Liver (tissue), 9 donors: ENCODE measurements around the gene DBET. TPM values are rescaled to one million over a fixed set of nuclear protein-coding genes. Genes with fewer than 3 reads are reported as not detected.
"Not testable (repeated sequence)": the region's sequence is repeated elsewhere in the genome, so short reads cannot be mapped to it uniquely, and the experiment has no call there.

Experiments
- DNase-seq: peaks from one replicate; pipeline ENCODE4 v3.0.0-alpha.2; 2017; ENCODE audit warnings: low spot score
- H3K27ac ChIP-seq, 2 donors: one replicate each; pipeline ENCODE4 v1.7.0; 2013; ENCODE audit warnings: inconsistent platforms in 2 of 2, low read length in 2 of 2, control low read depth in 1 of 2, low read depth in 1 of 2, mild to moderate bottlenecking in 1 of 2
- H3K27me3 ChIP-seq, 4 donors: one replicate each; pipeline versions ENCODE4 v1.6.1 to v1.7.0; 2013; ENCODE audit warnings: low read length in 3 of 4, inconsistent platforms in 1 of 4, mild to moderate bottlenecking in 1 of 4, moderate library complexity in 1 of 4; ENCODE audit not compliant: control insufficient read depth in 4 of 4, insufficient read depth in 4 of 4
- H3K36me3 ChIP-seq, 4 donors: one replicate each; pipeline versions ENCODE4 v1.6.1 to v1.7.0; 2013; ENCODE audit warnings: low read length in 3 of 4, mild to moderate bottlenecking in 3 of 4, low read depth in 1 of 4, moderate library complexity in 1 of 4; ENCODE audit not compliant: control insufficient read depth in 4 of 4, insufficient read depth in 3 of 4
- H3K4me1 ChIP-seq, 4 donors: one replicate each; pipeline versions ENCODE4 v1.6.1 to v1.7.0; 2013; ENCODE audit warnings: low read length in 3 of 4, mild to moderate bottlenecking in 3 of 4, moderate library complexity in 1 of 4; ENCODE audit not compliant: control insufficient read depth in 4 of 4, insufficient read depth in 4 of 4
- H3K4me3 ChIP-seq, 3 donors: one replicate each; pipeline versions ENCODE4 v1.6.1 to v1.7.0; 2013; ENCODE audit warnings: low read length in 3 of 3, control low read depth in 1 of 3, low read depth in 1 of 3, mild to moderate bottlenecking in 1 of 3
- H3K9ac ChIP-seq, 2 donors: one replicate each; pipeline ENCODE4 v1.7.0; 2013; ENCODE audit warnings: low read length in 2 of 2, mild to moderate bottlenecking in 2 of 2, moderate library complexity in 2 of 2, control low read depth in 1 of 2, low read depth in 1 of 2
- H3K9me3 ChIP-seq, 4 donors: one replicate each; pipeline versions ENCODE4 v1.6.1 to v1.7.0; 2013; ENCODE audit warnings: low read length in 3 of 4; ENCODE audit not compliant: control insufficient read depth in 4 of 4
- ATF3 ChIP-seq: IDR thresholded peaks from 2 replicates; pipeline ENCODE4 v1.6.1; 2016; ENCODE audit warnings: antibody characterized with exemption
- CTCF ChIP-seq: fragments of 150-350 bp; IDR thresholded peaks from 2 replicates; pipeline ENCODE4 v1.5.1; 2017; ENCODE audit warnings: improper control_type of control experiment, low read depth, low read length; ENCODE audit not compliant: missing input control
- EGR1 ChIP-seq, 2 donors: IDR thresholded peaks; 2 replicates each; pipeline ENCODE4 v1.6.1; 2016 to 2018; ENCODE audit warnings: antibody characterized with exemption in 2 of 2, low read depth in 2 of 2
- FOXA1 ChIP-seq: IDR thresholded peaks from 2 replicates; pipeline ENCODE4 v1.6.1; 2016; ENCODE audit warnings: antibody characterized with exemption
- FOXA2 ChIP-seq: IDR thresholded peaks from 2 replicates; pipeline ENCODE4 v1.6.1; 2016; ENCODE audit warnings: antibody characterized with exemption
- GABPA ChIP-seq, 2 donors: IDR thresholded peaks in 1 of 2; conservative IDR thresholded peaks in 1 of 2; 2 replicates each; pipeline ENCODE4 v1.6.1; 2016; ENCODE audit warnings: antibody characterized with exemption in 2 of 2, mild to moderate bottlenecking in 1 of 2, moderate library complexity in 1 of 2
- HNF4A ChIP-seq, 2 donors: conservative IDR thresholded peaks; 2 replicates each; pipeline ENCODE4 v1.6.1; 2016; ENCODE audit warnings: antibody characterized with exemption in 2 of 2, mild to moderate bottlenecking in 2 of 2
- HNF4G ChIP-seq: IDR thresholded peaks from 2 replicates; pipeline ENCODE4 v1.6.1; 2016; ENCODE audit warnings: antibody characterized with exemption
- MAX ChIP-seq: IDR thresholded peaks from 2 replicates; pipeline ENCODE4 v1.6.1; 2016; ENCODE audit warnings: antibody characterized with exemption
- RAD21 ChIP-seq, 2 donors: IDR thresholded peaks; 2 replicates each; pipeline ENCODE4 v1.6.1; 2016; ENCODE audit warnings: antibody characterized with exemption in 2 of 2, mild to moderate bottlenecking in 2 of 2
- REST ChIP-seq: IDR thresholded peaks from 2 replicates; pipeline ENCODE4 v1.6.1; 2016; ENCODE audit warnings: antibody characterized with exemption, mild to moderate bottlenecking
- RXRA ChIP-seq, 2 donors: IDR thresholded peaks; 2 replicates each; pipeline ENCODE4 v1.6.1; 2017 to 2018; ENCODE audit warnings: antibody characterized with exemption in 2 of 2, mild to moderate bottlenecking in 1 of 2
- TAF1 ChIP-seq: conservative IDR thresholded peaks from 2 replicates; pipeline ENCODE4 v1.6.1; 2016; ENCODE audit warnings: antibody characterized with exemption, mild to moderate bottlenecking
- YY1 ChIP-seq: IDR thresholded peaks from 2 replicates; pipeline ENCODE4 v1.6.1; 2016; ENCODE audit warnings: antibody characterized with exemption, mild to moderate bottlenecking
- WGBS: extraction: QIAGEN DNeasy Blood & Tissue Kit; methylation state at CpG from one replicate; pipeline ENCODE4 v1.1.7; 2013; 5-methylcytosine and 5-hydroxymethylcytosine counted together
- polyA plus RNA-seq, 2 donors: library from polyadenylated mRNA; stranded (reverse) in 1 of 2; unstranded in 1 of 2; fragments of 200-250 nt in 1 of 2; fragments of >200 nt in 1 of 2; fragmentation: Nextera tagmentation in 1 of 2; extraction: Ambion mirVana in 1 of 2; gene quantifications; one replicate each; pipeline versions ENCODE4 v1.2.1 to v1.2.3, GENCODE V29; 2013 to 2015
- total RNA-seq, 2 donors: library from RNA; depleted of rRNA; stranded (reverse); fragments of >200 nt; gene quantifications; one replicate each; pipeline ENCODE4 v1.2.3, GENCODE V29; 2014
- donor health status: healthy.
- donor health status: healthy.
- donor health status: healthy.
- donor health status: healthy.
- donor health status: healthy.

Gene DBET
- total and polyA plus RNA-seq, 4 donors = not detected

- no peak overlapping the region for H3K4me3 ChIP-seq
- H3K9me3 ChIP-seq = no peaks in the 10 kb centered on the region
- peaks cover 2 to 21% (median 8%) of the 10 kb centered on the region in 4 donors for H3K4me1 ChIP-seq
- H3K9ac ChIP-seq = no peak overlapping the region
- TF ChIP-seq HNF4A (conservative IDR thresholded peaks at IDR 0.05) (no peak), TAF1 (no peak), RAD21 (IDR thresholded peaks at IDR 0.05) (no peak), FOXA1 (no peak), HNF4G (no peak), YY1 (no peak)
- H3K27ac ChIP-seq = no peak overlapping the region
- DNase-seq = no peak
- H3K27me3 ChIP-seq = peaks cover 0 to 20% (median 7%) of the 10 kb centered on the region in 4 donors
- no peaks in the 10 kb centered on the region for H3K36me3 ChIP-seq
- WGBS = 8% methylated on average over 38 of the region's 38 CpGs
These were observed 45.9 kb upstream of the DBET start for GRCh38 chr4:190018201-190018920.

- peaks cover 0 to 20% (median 7%) of the 10 kb centered on the region in 4 donors for H3K27me3 ChIP-seq
- peaks cover 2 to 21% (median 8%) of the 10 kb centered on the region in 4 donors for H3K4me1 ChIP-seq
- 8% methylated on average over 57 of the region's 57 CpGs for WGBS
- TF ChIP-seq GABPA (IDR thresholded peaks at IDR 0.05 in 1 of 2, conservative IDR thresholded peaks at IDR 0.05 in 1 of 2) (no peak), HNF4G (no peak), ATF3 (no peak), CTCF (no peak), TAF1 (no peak), RAD21 (IDR thresholded peaks at IDR 0.05) (no peak), REST (no peak), HNF4A (conservative IDR thresholded peaks at IDR 0.05) (no peak), MAX (no peak), FOXA2 (no peak), EGR1 (IDR thresholded peaks at IDR 0.05; ENCODE audit: low read depth in 2 of 2) (no peak), RXRA (IDR thresholded peaks at IDR 0.05) (no peak)
- no peaks in the 10 kb centered on the region for H3K36me3 ChIP-seq
- no peaks in the 10 kb centered on the region for H3K9me3 ChIP-seq
- H3K4me3 ChIP-seq = no peak overlapping the region
- no peak overlapping the region for H3K27ac ChIP-seq
- H3K9ac ChIP-seq = no peak overlapping the region
- DNase-seq = no peak
These were observed 45.1 kb upstream of the DBET start for GRCh38 chr4:190019023-190019858.

GRCh38 chr4:190019859-190020463 is 44.3 kb upstream of the DBET start:
- WGBS = 17% methylated on average over 29 of the region's 29 CpGs
- not testable (repeated sequence) for DNase-seq, H3K9ac ChIP-seq, H3K9me3 ChIP-seq, H3K27ac ChIP-seq, H3K36me3 ChIP-seq, H3K4me3 ChIP-seq
- peaks cover 2 to 19% (median 6%) of the 10 kb centered on the region in 4 donors for H3K4me1 ChIP-seq
- peaks cover 0 to 17% (median 7%) of the 10 kb centered on the region in 4 donors for H3K27me3 ChIP-seq
